Measurements from ENCODE around the gene SMIM21. TPM values are rescaled to one million over a fixed set of nuclear protein-coding genes. Genes with fewer than 3 reads are reported as not detected.

The SMIM21 gene
- total RNA-seq (not detected), polyA plus RNA-seq (under 1 TPM in 1 of 3 donors, not detected in 2; 0.60 TPM)

- Histone ChIP-seq H3K4me3 (no peak within 1 kb of the TSS), H3K36me3 (no peaks in the 10 kb centered on the region), H3K9me3 (no peaks in the 10 kb centered on the region), H3K4me1 (no peaks in the 10 kb centered on the region), H3K27me3 (no peaks in the 10 kb centered on the region), H3K27ac (no peak within 1 kb of the TSS)
- DNase-seq: no peak
- intact Hi-C loops (cut with DNase I): no loop called here
- TF ChIP-seq POLR2AphosphoS5 (IDR thresholded peaks at IDR 0.05): no peak
- no peak for TF ChIP-seq EP300 (IDR thresholded peaks at IDR 0.05)
- no peak for TF ChIP-seq CTCF (IDR thresholded peaks at IDR 0.05)
- no peak for TF ChIP-seq POLR2A (IDR thresholded peaks at IDR 0.05)
- WGBS, 2 donors: 82 to 84% methylated on average over 4 of the region's 4 CpGs
These were observed at the start of gene SMIM21 for GRCh38 chr18:75427603-75428002. Gene SMIM21, minus strand, starts transcription at chr18:75427703. Its CDS starts 140 bp downstream, at chr18:75427563.

GRCh38 chr18:75475228-75475627 lies 47.7 kb upstream of the SMIM21 start:
- no peaks in the 10 kb centered on the region for H3K9me3 ChIP-seq
- DNase-seq: no peak
- 55 to 65% methylated on average over 2 of the region's 2 CpGs for WGBS, 2 donors
- intact Hi-C loops (cut with DNase I): loop anchor here (5.0 to 10.0 kb wide), 3 partner anchors 273 to 870 kb away; no protein-coding TSS in a partner anchor
- peaks cover 0 to 37% (median 12%) of the 10 kb centered on the region in 4 donors for H3K4me1 ChIP-seq
- H3K27ac ChIP-seq: peak overlapping the region in 3 of 4 donors; percentile 12 to 54 (median 41)
- no peak overlapping the region for H3K4me3 ChIP-seq
- peak in 2 of 4 donors; percentile 20 to 31 for TF ChIP-seq POLR2AphosphoS5 (IDR thresholded peaks at IDR 0.05)
- TF ChIP-seq CTCF (IDR thresholded peaks at IDR 0.05): no peak
- no peaks in the 10 kb centered on the region for H3K36me3 ChIP-seq
- H3K27me3 ChIP-seq: no peaks in the 10 kb centered on the region

- TF ChIP-seq CTCF (IDR thresholded peaks at IDR 0.05) (no peak), POLR2A (IDR thresholded peaks at IDR 0.05) (no peak), POLR2AphosphoS5 (IDR thresholded peaks at IDR 0.05) (no peak), EP300 (IDR thresholded peaks at IDR 0.05) (no peak)
- intact Hi-C loops (cut with DNase I): loop anchor here (10.0 kb wide), 2 partner anchors 350 to 870 kb away; no protein-coding TSS in a partner anchor
- Histone ChIP-seq H3K4me1 (peaks cover 0 to 36% (median 12%) of the 10 kb centered on the region in 4 donors), H3K9me3 (no peaks in the 10 kb centered on the region), H3K36me3 (no peaks in the 10 kb centered on the region), H3K4me3 (no peak overlapping the region), H3K27ac (peak overlapping the region in 2 of 4 donors; percentile 12 to 54), H3K27me3 (no peaks in the 10 kb centered on the region)
- DNase-seq: no peak
- WGBS, 2 donors: 69 to 73% methylated on average over 2 of the region's 2 CpGs
These were observed 46.8 kb upstream of the SMIM21 start for GRCh38 chr18:75474332-75474731.

GRCh38 chr18:75473316-75473715 lies 45.8 kb upstream of the SMIM21 start:
- H3K27me3 ChIP-seq: no peaks in the 10 kb centered on the region
- H3K36me3 ChIP-seq: no peaks in the 10 kb centered on the region
- peak overlapping the region in 2 of 4 donors; percentile 12 to 22 for H3K27ac ChIP-seq
- DNase-seq: no peak
- 90 to 93% methylated on average over 4 of the region's 4 CpGs for WGBS, 2 donors
- no peaks in the 10 kb centered on the region for H3K9me3 ChIP-seq
- TF ChIP-seq POLR2AphosphoS5 (IDR thresholded peaks at IDR 0.05) (peak in 2 of 4 donors; percentile 26 to 46), POLR2A (IDR thresholded peaks at IDR 0.05) (no peak), CTCF (IDR thresholded peaks at IDR 0.05) (no peak)
- H3K4me3 ChIP-seq: no peak overlapping the region
- intact Hi-C loops (cut with DNase I): loop anchor here (10.0 kb wide), 2 partner anchors 349 to 871 kb away; no protein-coding TSS in a partner anchor
- H3K4me1 ChIP-seq: peaks cover 0 to 32% (median 12%) of the 10 kb centered on the region in 4 donors

GRCh38 chr18:75472906-75473305 lies 45.4 kb upstream of the SMIM21 start:
- no peaks in the 10 kb centered on the region for H3K27me3 ChIP-seq
- intact Hi-C loops (cut with DNase I): loop anchor here (10.0 kb wide), 2 partner anchors 348 to 872 kb away; no protein-coding TSS in a partner anchor
- no peak overlapping the region for H3K4me3 ChIP-seq
- peak overlapping the region in 1 of 4 donors; percentile 22 for H3K27ac ChIP-seq
- DNase-seq: no peak
- TF ChIP-seq EP300 (IDR thresholded peaks at IDR 0.05) (no peak), POLR2A (IDR thresholded peaks at IDR 0.05) (no peak), POLR2AphosphoS5 (IDR thresholded peaks at IDR 0.05) (no peak)
- H3K4me1 ChIP-seq: peaks cover 0 to 32% (median 12%) of the 10 kb centered on the region in 4 donors
- WGBS, 2 donors: 30 to 74% methylated on average over 5 of the region's 5 CpGs
- no peaks in the 10 kb centered on the region for H3K9me3 ChIP-seq
- H3K36me3 ChIP-seq: no peaks in the 10 kb centered on the region
